Spleen (tissue), 11 donors: ENCODE data around the gene SMOC2. TPM values are rescaled to one million over a fixed set of nuclear protein-coding genes. Genes with fewer than 3 reads are reported as not detected.

Experiments
- DNase-seq: peaks from one replicate; pipeline ENCODE4 v3.0.0-alpha.2; 2020
- H3K27ac ChIP-seq, 8 donors: fragments of 200-600 bp; sonication (generic) in 7 of 8; 1 replicate in 4 of 8; 2 replicates in 4 of 8; pipeline versions ENCODE4 v1.5.0 to v1.8.0; 2016 to 2021; ENCODE audit warnings: inconsistent platforms in 4 of 8, mild to moderate bottlenecking in 4 of 8, moderate library complexity in 1 of 8
- H3K27me3 ChIP-seq, 7 donors: fragments of 200-600 bp; sonication (generic) in 6 of 7; replicated peaks in 1 of 7; 1 replicate in 4 of 7; 2 replicates in 3 of 7; pipeline versions ENCODE4 v1.5.0 to v1.8.0; 2016 to 2021; ENCODE audit warnings: inconsistent platforms in 3 of 7, mild to moderate bottlenecking in 1 of 7
- H3K36me3 ChIP-seq, 6 donors: fragments of 200-600 bp; sonication (generic) in 5 of 6; 1 replicate in 4 of 6; 2 replicates in 2 of 6; pipeline versions ENCODE4 v1.5.0 to v1.8.0; 2016 to 2021; ENCODE audit warnings: inconsistent platforms in 2 of 6
- H3K4me1 ChIP-seq, 6 donors: fragments of 200-600 bp; sonication (generic) in 5 of 6; 1 replicate in 3 of 6; 2 replicates in 3 of 6; pipeline versions ENCODE4 v1.5.0 to v1.8.0; 2016 to 2021; ENCODE audit warnings: inconsistent platforms in 3 of 6
- H3K4me3 ChIP-seq, 8 donors: fragments of 200-600 bp; sonication (generic) in 7 of 8; 1 replicate in 4 of 8; 2 replicates in 4 of 8; pipeline versions ENCODE4 v1.5.0 to v1.8.0; 2016 to 2021; ENCODE audit warnings: inconsistent platforms in 4 of 8, mild to moderate bottlenecking in 4 of 8, moderate library complexity in 2 of 8
- H3K9me3 ChIP-seq, 8 donors: fragments of 200-600 bp; sonication (generic) in 7 of 8; 1 replicate in 4 of 8; 2 replicates in 4 of 8; pipeline versions ENCODE4 v1.5.0 to v1.8.0; 2016 to 2021; ENCODE audit warnings: inconsistent platforms in 4 of 8
- CTCF ChIP-seq, 11 experiments: fragments of 200-600 bp in 7 of 11; fragments of 450-650 bp in 4 of 11; sonication (generic) in 4 of 11; IDR thresholded peaks in 8 of 11; conservative IDR thresholded peaks in 3 of 11; 1 replicate in 7 of 11; 2 replicates in 4 of 11; pipeline versions ENCODE4 v1.4.0 to v1.8.0; 2016 to 2021; ENCODE audit warnings: antibody characterized with exemption in 11 of 11, inconsistent platforms in 4 of 11, mild to moderate bottlenecking in 1 of 11
- POLR2A ChIP-seq, 3 donors: fragments of 450-650 bp; IDR thresholded peaks; one replicate each; pipeline ENCODE4 v1.5.1; 2017; ENCODE audit warnings: antibody characterized with exemption in 3 of 3, mild to moderate bottlenecking in 1 of 3
- POLR2AphosphoS5 ChIP-seq, 3 donors: sonication (generic); formaldehyde crosslinking; IDR thresholded peaks; one replicate each; pipeline ENCODE4 v1.5.1; 2017; ENCODE audit warnings: antibody characterized with exemption in 3 of 3
- WGBS, 5 donors: extraction: QIAGEN DNeasy Blood & Tissue Kit in 3 of 5; methylation state at CpG; one replicate each; pipeline versions ENCODE4 v1.1.5 to v1.1.7; 2013 to 2018; 5-methylcytosine and 5-hydroxymethylcytosine counted together
- intact Hi-C: fragments of 100-400 bp; cut with DNase I; formaldehyde crosslinking; loops from one replicate; pipeline ENCODE4 v1.15.0; 2023; ENCODE audit warnings: low total_unique reads
- polyA plus RNA-seq, 3 donors: library from polyadenylated mRNA; stranded (reverse); fragments of 200-250 nt; gene quantifications; one replicate each; pipeline ENCODE4 v1.2.1, GENCODE V29; 2013
- total RNA-seq, 7 donors: library from RNA; depleted of rRNA in 3 of 7; stranded (reverse); fragments of >200 nt in 3 of 7; fragmentation: NEBNext Ultra II Directional in 4 of 7; extraction: Animal tissue kit (Norgen Biotek cat#: 25700) in 4 of 7; gene quantifications; one replicate each; pipeline versions ENCODE4 v1.1.0 to v1.2.1, GENCODE V29; 2016 to 2021
- donor health status: healthy with polysubstance abuse.
- donor health status: DM: no; HTN: no; CAD: no; lungs with moderate emphysema.
- donor health status: DM: no; HTN: no; CAD: no.
- donor health status: Bipolar disorder and iron deficiency.
- donor health status: healthy.
- donor health status: DM: no; HTN: no; CAD: no.
- donor health status: DM: yes; HTN: yes; CAD: no.

SMOC2 gene
- total and polyA plus RNA-seq, 10 donors, result 0.94 to 7.6 (median 1.8) TPM

- TF ChIP-seq POLR2AphosphoS5 (IDR thresholded peaks at IDR 0.05) (no peak), POLR2A (IDR thresholded peaks at IDR 0.05) (no peak), CTCF (IDR thresholded peaks at IDR 0.05 in 8 of 11, conservative IDR thresholded peaks at IDR 0.05 in 3 of 11) (no peak)
- Histone ChIP-seq H3K4me3 (no peak overlapping the region), H3K9me3 (no peaks in the 10 kb centered on the region), H3K27me3 (peaks cover 0 to 53% (median 4%) of the 10 kb centered on the region in 7 donors), H3K4me1 (no peaks in the 10 kb centered on the region), H3K36me3 (no peaks in the 10 kb centered on the region), H3K27ac (no peak overlapping the region)
- WGBS, 5 donors, result 66 to 87% (median 80%) methylated on average over 3 of the region's 3 CpGs
- DNase-seq, result no peak
- intact Hi-C loops, result no loop called here
These were observed 6.7 kb downstream of the SMOC2 start for GRCh38 chr6:168447700-168448099.

GRCh38 chr6:168448243-168448855, 7.4 kb downstream of the SMOC2 start:
- H3K4me1 ChIP-seq, result no peaks in the 10 kb centered on the region
- H3K4me3 ChIP-seq, result no peak overlapping the region
- H3K27me3 ChIP-seq, result peaks cover 0 to 53% (median 4%) of the 10 kb centered on the region in 7 donors
- 77 to 84% (median 80%) methylated on average over 11 of the region's 11 CpGs for WGBS, 5 donors
- H3K9me3 ChIP-seq, result no peaks in the 10 kb centered on the region
- H3K27ac ChIP-seq, result no peak overlapping the region
- H3K36me3 ChIP-seq, result no peaks in the 10 kb centered on the region
- intact Hi-C loops, result no loop called here
- TF ChIP-seq POLR2AphosphoS5 (IDR thresholded peaks at IDR 0.05) (no peak), CTCF (IDR thresholded peaks at IDR 0.05 in 8 of 11, conservative IDR thresholded peaks at IDR 0.05 in 3 of 11) (no peak), POLR2A (IDR thresholded peaks at IDR 0.05) (no peak)
- no peak for DNase-seq

GRCh38 chr6:168450917-168451316, 9.9 kb downstream of the SMOC2 start:
- WGBS, 5 donors, result 58 to 66% (median 59%) methylated on average over 7 of the region's 7 CpGs
- Histone ChIP-seq H3K36me3 (no peaks in the 10 kb centered on the region), H3K27ac (no peak overlapping the region), H3K4me3 (no peak overlapping the region), H3K4me1 (no peaks in the 10 kb centered on the region), H3K9me3 (no peaks in the 10 kb centered on the region), H3K27me3 (peaks cover 0 to 46% (median 0%) of the 10 kb centered on the region in 7 donors)
- intact Hi-C loops, result no loop called here
- no peak for TF ChIP-seq POLR2AphosphoS5 (IDR thresholded peaks at IDR 0.05)
- TF ChIP-seq POLR2A (IDR thresholded peaks at IDR 0.05), result no peak
- TF ChIP-seq CTCF (IDR thresholded peaks at IDR 0.05 in 8 of 11, conservative IDR thresholded peaks at IDR 0.05 in 3 of 11), result no peak
- no peak for DNase-seq

- H3K27ac ChIP-seq, result no peak overlapping the region
- WGBS, 5 donors, result 58 to 66% (median 64%) methylated on average over 5 of the region's 5 CpGs
- intact Hi-C loops, result no loop called here
- no peaks in the 10 kb centered on the region for H3K36me3 ChIP-seq
- no peaks in the 10 kb centered on the region for H3K9me3 ChIP-seq
- H3K27me3 ChIP-seq, result peaks cover 0 to 43% (median 0%) of the 10 kb centered on the region in 7 donors
- DNase-seq, result no peak
- no peak overlapping the region for H3K4me3 ChIP-seq
- TF ChIP-seq CTCF (IDR thresholded peaks at IDR 0.05 in 8 of 11, conservative IDR thresholded peaks at IDR 0.05 in 3 of 11) (no peak), POLR2AphosphoS5 (IDR thresholded peaks at IDR 0.05) (no peak), POLR2A (IDR thresholded peaks at IDR 0.05) (no peak)
- H3K4me1 ChIP-seq, result no peaks in the 10 kb centered on the region
These were observed 11.0 kb downstream of the SMOC2 start for GRCh38 chr6:168451805-168452517.
